Measurements from ENCODE around the gene ASTN2.

ASTN2 gene

DNA sequence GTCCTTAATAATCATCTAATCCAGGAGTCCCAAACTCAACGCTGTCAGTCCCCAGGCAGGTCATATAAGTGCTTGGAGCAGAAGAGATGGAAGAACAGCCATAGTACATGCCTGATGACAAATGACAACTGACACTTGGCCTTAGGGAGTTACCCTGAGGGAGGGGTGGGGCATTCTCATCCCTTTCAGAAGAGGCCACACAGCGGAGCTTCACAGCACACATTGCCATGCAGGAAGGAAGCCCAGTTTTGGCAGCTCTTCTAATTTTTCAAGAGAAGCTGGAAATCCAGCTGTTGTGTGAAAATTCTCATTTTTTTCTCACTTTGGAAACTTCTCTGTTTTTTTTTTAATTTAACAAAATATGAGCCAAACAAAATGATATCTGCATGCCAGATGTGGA lies 89.0 kb downstream of the ASTN2 start:
- Histone ChIP-seq H3K27ac (ENCODE audit: low read depth, low read length) (no peak overlapping the region), H3K4me1 (ENCODE audit: control insufficient read depth, insufficient read depth, low read length, unreplicated experiment) (no peaks in the 10 kb centered on the region)

DNA sequence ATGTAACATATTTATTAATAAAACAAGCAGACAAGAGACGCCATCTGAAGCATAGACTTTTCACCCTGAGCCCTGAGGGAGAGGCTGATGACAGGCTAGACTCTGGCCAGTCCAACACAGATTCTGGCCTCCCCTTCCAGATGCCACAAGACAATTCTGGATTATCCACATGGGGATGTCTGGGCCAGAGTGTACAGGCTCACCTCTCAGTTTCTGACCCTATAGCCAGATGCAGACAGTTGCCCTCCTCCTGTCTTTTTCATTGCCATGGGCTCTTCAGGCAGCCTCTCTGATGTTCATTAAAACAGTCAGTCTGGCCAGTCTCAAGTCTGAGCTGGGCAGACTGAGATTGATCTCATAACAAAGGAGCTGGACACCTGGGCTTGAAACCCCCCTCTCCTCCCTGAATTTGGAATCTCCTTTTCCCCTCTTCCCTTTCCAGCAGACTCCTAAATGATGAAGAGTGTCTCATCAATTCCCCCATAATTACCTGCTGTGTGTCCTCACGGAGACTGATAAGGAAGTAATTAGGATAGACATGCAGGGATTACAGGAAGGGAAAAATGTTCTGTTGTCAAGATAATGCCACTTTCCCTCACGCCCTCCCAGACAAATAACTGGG lies 89.6 kb downstream of the ASTN2 start:
- Histone ChIP-seq H3K27me3 (ENCODE audit: insufficient read depth, low read length) (no peaks in the 10 kb centered on the region), H3K79me2 (ENCODE audit: control insufficient read depth, insufficient read depth, low read length, unreplicated experiment) (no peaks in the 10 kb centered on the region), H3K4me1 (ENCODE audit: control insufficient read depth, insufficient read depth, low read length, unreplicated experiment) (no peaks in the 10 kb centered on the region), H3K27ac (ENCODE audit: low read depth, low read length) (no peak overlapping the region), H3K36me3 (ENCODE audit: insufficient read depth, low read length) (no peaks in the 10 kb centered on the region), H2AFZ (ENCODE audit: low read length, unreplicated experiment) (no peak overlapping the region), H3K4me3 (ENCODE audit: low read depth, low read length) (no peak overlapping the region)

More for the DNA sequence above, 89.0 kb downstream of the ASTN2 start:
- H3K4me3 ChIP-seq (ENCODE audit: low read depth, low read length), result no peak overlapping the region
- H3K79me2 ChIP-seq (ENCODE audit: control insufficient read depth, insufficient read depth, low read length, unreplicated experiment), result no peaks in the 10 kb centered on the region
- H2AFZ ChIP-seq (ENCODE audit: low read length, unreplicated experiment), result no peak overlapping the region
- H3K36me3 ChIP-seq (ENCODE audit: insufficient read depth, low read length), result no peaks in the 10 kb centered on the region
- H3K27me3 ChIP-seq (ENCODE audit: insufficient read depth, low read length), result no peaks in the 10 kb centered on the region

DNA sequence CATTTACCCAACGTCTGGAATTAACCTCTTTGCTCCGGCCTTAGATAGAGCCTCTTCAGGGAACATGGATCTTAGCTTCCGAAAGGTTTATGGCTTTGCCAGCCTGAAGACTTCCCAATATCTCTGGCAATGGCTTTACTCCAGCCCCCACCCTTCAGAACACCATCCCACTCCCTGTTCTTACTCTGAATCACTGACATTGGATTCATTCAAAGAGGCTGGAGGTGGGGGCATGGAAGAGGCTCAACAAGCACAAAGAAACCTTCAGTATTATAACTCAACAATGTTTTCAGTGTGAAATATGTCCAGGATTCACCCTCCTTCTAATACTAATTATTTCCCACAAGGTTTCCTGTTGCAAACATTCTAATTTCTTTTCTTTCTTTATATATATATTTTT lies 91.5 kb downstream of the ASTN2 start:
- Histone ChIP-seq H3K27me3 (ENCODE audit: insufficient read depth, low read length) (no peaks in the 10 kb centered on the region), H2AFZ (ENCODE audit: low read length, unreplicated experiment) (no peak overlapping the region), H3K27ac (ENCODE audit: low read depth, low read length) (no peak overlapping the region), H3K4me1 (ENCODE audit: control insufficient read depth, insufficient read depth, low read length, unreplicated experiment) (no peaks in the 10 kb centered on the region), H3K4me3 (ENCODE audit: low read depth, low read length) (no peak overlapping the region), H3K79me2 (ENCODE audit: control insufficient read depth, insufficient read depth, low read length, unreplicated experiment) (no peaks in the 10 kb centered on the region), H3K36me3 (ENCODE audit: insufficient read depth, low read length) (no peaks in the 10 kb centered on the region)

DNA sequence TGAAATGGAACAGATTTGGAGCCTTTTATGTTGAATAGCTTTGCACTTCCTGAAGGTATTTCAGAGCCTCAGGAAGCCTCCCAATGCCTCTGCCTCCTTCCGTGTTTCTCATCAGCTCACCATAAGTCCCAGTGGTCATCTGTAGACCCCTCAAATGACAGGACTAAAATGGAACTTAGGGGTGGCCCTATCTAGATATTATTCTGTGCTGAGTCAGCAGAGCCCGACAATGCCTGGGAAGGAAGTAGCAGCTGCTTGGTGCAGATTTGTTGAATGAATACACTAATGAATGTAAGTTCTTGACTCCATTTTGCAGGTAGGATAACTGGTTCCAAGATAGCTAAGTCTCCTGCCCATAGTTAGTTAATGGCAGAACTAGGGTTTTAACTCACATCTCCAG lies 97.7 kb downstream of the ASTN2 start:
- Histone ChIP-seq H3K4me3 (ENCODE audit: low read depth, low read length) (no peak overlapping the region), H3K4me1 (ENCODE audit: control insufficient read depth, insufficient read depth, low read length, unreplicated experiment) (no peaks in the 10 kb centered on the region), H3K27ac (ENCODE audit: low read depth, low read length) (no peak overlapping the region), H3K27me3 (ENCODE audit: insufficient read depth, low read length) (no peaks in the 10 kb centered on the region), H3K79me2 (ENCODE audit: control insufficient read depth, insufficient read depth, low read length, unreplicated experiment) (no peaks in the 10 kb centered on the region), H3K36me3 (ENCODE audit: insufficient read depth, low read length) (no peaks in the 10 kb centered on the region), H2AFZ (ENCODE audit: low read length, unreplicated experiment) (no peak overlapping the region)

- Histone ChIP-seq H3K27me3 (ENCODE audit: insufficient read depth, low read length) (no peaks in the 10 kb centered on the region), H3K27ac (ENCODE audit: low read depth, low read length) (no peak overlapping the region), H3K36me3 (ENCODE audit: insufficient read depth, low read length) (no peaks in the 10 kb centered on the region), H2AFZ (ENCODE audit: low read length, unreplicated experiment) (no peak overlapping the region), H3K4me1 (ENCODE audit: control insufficient read depth, insufficient read depth, low read length, unreplicated experiment) (no peaks in the 10 kb centered on the region), H3K79me2 (ENCODE audit: control insufficient read depth, insufficient read depth, low read length, unreplicated experiment) (no peaks in the 10 kb centered on the region), H3K4me3 (ENCODE audit: low read depth, low read length) (no peak overlapping the region)
These were observed 99.6 kb downstream of the ASTN2 start for GRCh38 chr9:117315236-117315635.

DNA sequence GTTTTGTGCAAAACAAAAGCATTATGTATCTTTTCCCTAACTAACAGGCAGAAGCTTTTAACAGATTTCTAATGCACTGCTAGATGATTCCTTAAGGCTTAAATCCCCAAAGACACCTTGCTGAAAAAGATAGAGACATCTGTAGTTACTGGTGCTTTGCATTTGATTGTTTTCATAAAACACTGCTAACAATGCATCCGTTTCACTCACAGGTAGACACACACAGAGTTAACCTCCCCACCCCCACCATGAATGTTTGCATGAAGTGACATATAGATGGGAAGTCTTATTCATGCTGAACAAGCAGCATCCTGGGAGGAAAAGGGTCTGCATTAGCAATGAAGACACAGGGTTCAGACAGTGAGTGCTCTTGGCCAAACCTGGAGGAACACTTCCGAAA lies 100.9 kb downstream of the ASTN2 start:
- Histone ChIP-seq H3K4me3 (ENCODE audit: low read depth, low read length) (no peak overlapping the region), H3K4me1 (ENCODE audit: control insufficient read depth, insufficient read depth, low read length, unreplicated experiment) (no peaks in the 10 kb centered on the region), H3K79me2 (ENCODE audit: control insufficient read depth, insufficient read depth, low read length, unreplicated experiment) (no peaks in the 10 kb centered on the region), H3K27me3 (ENCODE audit: insufficient read depth, low read length) (no peaks in the 10 kb centered on the region), H3K27ac (ENCODE audit: low read depth, low read length) (no peak overlapping the region), H3K36me3 (ENCODE audit: insufficient read depth, low read length) (no peaks in the 10 kb centered on the region), H2AFZ (ENCODE audit: low read length, unreplicated experiment) (no peak overlapping the region)

DNA sequence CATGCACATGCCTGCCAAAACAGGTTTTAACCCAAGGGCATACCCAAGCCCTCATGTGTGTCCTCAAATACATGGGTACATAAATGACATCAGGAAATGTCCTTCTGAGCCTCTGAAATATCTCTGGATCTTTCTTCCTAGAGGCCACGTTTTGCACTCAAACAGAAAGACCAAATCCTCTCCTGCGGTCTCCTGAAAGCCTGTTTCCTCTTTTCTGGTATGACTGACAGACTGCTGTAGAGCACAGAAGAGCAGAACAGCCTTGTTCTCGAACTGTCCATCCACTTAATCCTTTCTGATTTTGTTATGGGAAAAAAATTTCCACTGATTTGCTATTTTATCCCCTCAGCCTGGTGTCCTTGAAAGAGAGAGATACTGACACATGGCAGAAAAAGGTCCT lies 107.2 kb downstream of the ASTN2 start:
- no peak overlapping the region for H3K4me3 ChIP-seq (ENCODE audit: low read depth, low read length)
- H2AFZ ChIP-seq (ENCODE audit: low read length, unreplicated experiment), result no peak overlapping the region
- no peak overlapping the region for H3K27ac ChIP-seq (ENCODE audit: low read depth, low read length)
- H3K36me3 ChIP-seq (ENCODE audit: insufficient read depth, low read length), result no peaks in the 10 kb centered on the region
- no peaks in the 10 kb centered on the region for H3K27me3 ChIP-seq (ENCODE audit: insufficient read depth, low read length)
- no peaks in the 10 kb centered on the region for H3K4me1 ChIP-seq (ENCODE audit: control insufficient read depth, insufficient read depth, low read length, unreplicated experiment)
- no peaks in the 10 kb centered on the region for H3K79me2 ChIP-seq (ENCODE audit: control insufficient read depth, insufficient read depth, low read length, unreplicated experiment)

- Histone ChIP-seq H3K27me3 (ENCODE audit: insufficient read depth, low read length) (no peaks in the 10 kb centered on the region), H3K36me3 (ENCODE audit: insufficient read depth, low read length) (no peaks in the 10 kb centered on the region), H3K27ac (ENCODE audit: low read depth, low read length) (no peak overlapping the region), H3K4me1 (ENCODE audit: control insufficient read depth, insufficient read depth, low read length, unreplicated experiment) (no peaks in the 10 kb centered on the region), H3K79me2 (ENCODE audit: control insufficient read depth, insufficient read depth, low read length, unreplicated experiment) (no peaks in the 10 kb centered on the region), H3K4me3 (ENCODE audit: low read depth, low read length) (no peak overlapping the region), H2AFZ (ENCODE audit: low read length, unreplicated experiment) (no peak overlapping the region)
These were observed 108.8 kb downstream of the ASTN2 start for GRCh38 chr9:117306032-117306431.

- no peak overlapping the region for H3K4me3 ChIP-seq (ENCODE audit: low read depth, low read length)
- H3K27me3 ChIP-seq (ENCODE audit: insufficient read depth, low read length), result no peaks in the 10 kb centered on the region
- H3K27ac ChIP-seq (ENCODE audit: low read depth, low read length), result no peak overlapping the region
- H3K79me2 ChIP-seq (ENCODE audit: control insufficient read depth, insufficient read depth, low read length, unreplicated experiment), result no peaks in the 10 kb centered on the region
- no peaks in the 10 kb centered on the region for H3K4me1 ChIP-seq (ENCODE audit: control insufficient read depth, insufficient read depth, low read length, unreplicated experiment)
- H2AFZ ChIP-seq (ENCODE audit: low read length, unreplicated experiment), result no peak overlapping the region
- H3K36me3 ChIP-seq (ENCODE audit: insufficient read depth, low read length), result no peaks in the 10 kb centered on the region
These were observed 109.4 kb downstream of the ASTN2 start for GRCh38 chr9:117305454-117305853.

DNA sequence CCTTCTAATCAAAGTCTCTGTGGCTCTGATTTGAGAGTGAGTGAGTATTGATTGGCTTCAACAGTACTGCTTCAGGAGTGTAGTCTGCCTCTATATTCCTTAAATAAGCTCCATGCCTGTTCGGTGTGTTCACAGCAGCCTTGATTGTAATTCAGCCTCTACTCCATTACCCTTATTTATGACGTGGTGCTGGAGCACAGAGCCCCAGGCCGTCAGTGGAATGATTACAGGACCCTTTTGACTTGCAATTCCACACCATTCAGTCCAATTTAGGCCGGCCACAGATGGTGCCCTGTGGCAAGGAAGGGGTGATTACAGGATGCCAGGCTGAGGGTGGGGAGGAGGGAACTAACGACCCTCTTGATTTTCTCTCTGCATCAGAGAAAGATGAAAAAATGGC lies 110.3 kb downstream of the ASTN2 start:
- no peak overlapping the region for H3K27ac ChIP-seq (ENCODE audit: low read depth, low read length)
- H3K4me1 ChIP-seq (ENCODE audit: control insufficient read depth, insufficient read depth, low read length, unreplicated experiment), result no peaks in the 10 kb centered on the region
- no peaks in the 10 kb centered on the region for H3K27me3 ChIP-seq (ENCODE audit: insufficient read depth, low read length)
- H3K79me2 ChIP-seq (ENCODE audit: control insufficient read depth, insufficient read depth, low read length, unreplicated experiment), result no peaks in the 10 kb centered on the region
- no peak overlapping the region for H3K4me3 ChIP-seq (ENCODE audit: low read depth, low read length)
- no peaks in the 10 kb centered on the region for H3K36me3 ChIP-seq (ENCODE audit: insufficient read depth, low read length)
- H2AFZ ChIP-seq (ENCODE audit: low read length, unreplicated experiment), result no peak overlapping the region

GRCh38 chr9:117303643-117304230 lies 111.1 kb downstream of the ASTN2 start:
- H3K4me3 ChIP-seq (ENCODE audit: low read depth, low read length), result no peak overlapping the region
- no peak overlapping the region for H3K27ac ChIP-seq (ENCODE audit: low read depth, low read length)
- no peak overlapping the region for H2AFZ ChIP-seq (ENCODE audit: low read length, unreplicated experiment)
- H3K4me1 ChIP-seq (ENCODE audit: control insufficient read depth, insufficient read depth, low read length, unreplicated experiment), result no peaks in the 10 kb centered on the region
- H3K79me2 ChIP-seq (ENCODE audit: control insufficient read depth, insufficient read depth, low read length, unreplicated experiment), result no peaks in the 10 kb centered on the region
- no peaks in the 10 kb centered on the region for H3K27me3 ChIP-seq (ENCODE audit: insufficient read depth, low read length)
- H3K36me3 ChIP-seq (ENCODE audit: insufficient read depth, low read length), result no peaks in the 10 kb centered on the region
